ENCODE measurements around the gene CYB5D1. TPM values are rescaled to one million over a fixed set of nuclear protein-coding genes. Genes with fewer than 3 reads are reported as not detected.
A peak's percentile ranks its signal among the peaks of the same experiment; 100 is the strongest.

CYB5D1 gene
- total and polyA plus RNA-seq, 2 of the 8 experiments (the other 6 are each of a cell fraction or from before 2014, with no cell fraction given): 11.0 to 18.0 TPM

DNA sequence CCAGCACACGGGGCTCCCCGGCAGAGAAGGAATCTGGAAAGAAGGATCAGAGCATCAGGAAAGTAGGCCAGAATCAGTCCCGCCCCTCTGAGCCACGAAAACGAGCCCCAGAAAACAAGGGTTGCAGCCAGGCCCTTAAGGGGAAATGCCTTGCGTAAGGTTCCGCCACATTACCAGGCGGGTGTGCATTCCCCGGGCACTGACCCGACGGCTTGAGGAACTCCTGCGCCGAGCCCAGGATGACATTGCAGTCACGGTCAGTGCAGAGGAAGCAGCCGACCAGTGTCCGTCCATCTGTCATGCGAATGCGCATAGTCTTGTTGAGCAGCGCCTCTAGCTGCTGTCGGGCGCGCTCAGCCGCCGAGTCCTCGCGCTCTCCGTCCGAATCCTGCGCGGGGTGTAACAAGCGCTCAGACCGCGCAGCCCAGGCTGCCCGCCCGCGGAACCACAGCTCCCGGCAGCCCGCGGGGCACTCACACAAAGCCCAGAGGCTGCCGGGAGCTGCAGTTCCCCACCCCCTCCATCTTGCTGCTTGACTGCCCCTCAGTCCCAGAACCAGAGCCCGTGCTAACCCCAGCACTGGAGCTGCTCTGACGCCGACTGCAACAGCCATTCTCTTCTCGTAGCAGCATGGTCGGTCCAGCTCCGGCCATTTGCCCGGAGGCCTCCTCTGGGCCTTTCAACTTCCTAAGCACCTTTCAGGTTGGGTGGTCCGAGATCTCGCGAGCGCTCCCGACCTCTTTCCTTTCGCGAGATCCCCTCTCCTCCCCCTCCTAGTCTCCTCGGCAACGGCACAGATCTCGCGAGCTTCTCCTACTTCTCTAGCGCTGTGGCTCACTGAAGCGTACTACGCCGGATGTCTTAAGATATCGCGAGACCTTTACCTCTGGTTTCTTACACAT, 741 bp upstream of the CYB5D1 start, which contains the start of gene NAA38 (continued):
- TF ChIP-seq SAP30 (IDR thresholded peaks at IDR 0.05; ENCODE audit: insufficient read depth, insufficient replicate concordance, low read length): peak; percentile 30
- TF ChIP-seq RNF2 (IDR thresholded peaks at IDR 0.05; ENCODE audit: borderline replicate concordance, low read depth, low read length, missing control alignments, poor library complexity, severe bottlenecking): no peak
- TF ChIP-seq, protein P1, sequence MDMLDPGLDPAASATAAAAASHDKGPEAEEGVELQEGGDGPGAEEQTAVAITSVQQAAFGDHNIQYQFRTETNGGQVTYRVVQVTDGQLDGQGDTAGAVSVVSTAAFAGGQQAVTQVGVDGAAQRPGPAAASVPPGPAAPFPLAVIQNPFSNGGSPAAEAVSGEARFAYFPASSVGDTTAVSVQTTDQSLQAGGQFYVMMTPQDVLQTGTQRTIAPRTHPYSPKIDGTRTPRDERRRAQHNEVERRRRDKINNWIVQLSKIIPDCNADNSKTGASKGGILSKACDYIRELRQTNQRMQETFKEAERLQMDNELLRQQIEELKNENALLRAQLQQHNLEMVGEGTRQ (IDR thresholded peaks at IDR 0.05; ENCODE audit: low read length): no peak
- peak; percentile 45 for TF ChIP-seq TAF7 (optimal IDR thresholded peaks at IDR 0.05; ENCODE audit: borderline replicate concordance, low read depth, low read length)
- no peak for TF ChIP-seq MAFK (IDR thresholded peaks at IDR 0.05; ENCODE audit: low read depth, low read length)
- no peak for TF ChIP-seq EGR1 (IDR thresholded peaks at IDR 0.05; ENCODE audit: borderline replicate concordance, low read depth, low read length)
- TF ChIP-seq SIX5 (IDR thresholded peaks at IDR 0.05; ENCODE audit: low read depth, low read length): peak; percentile 86
- no peak for TF ChIP-seq GTF2F1 (IDR thresholded peaks at IDR 0.05; ENCODE audit: borderline replicate concordance, low read depth, low read length)
- TF ChIP-seq KDM4A (IDR thresholded peaks at IDR 0.05; ENCODE audit: low read depth, low read length, severe bottlenecking): peak; percentile 99
- peak; percentile 66 for TF ChIP-seq PHF8 (conservative IDR thresholded peaks at IDR 0.05; ENCODE audit: low read depth, low read length)
- TF ChIP-seq, protein P2, sequence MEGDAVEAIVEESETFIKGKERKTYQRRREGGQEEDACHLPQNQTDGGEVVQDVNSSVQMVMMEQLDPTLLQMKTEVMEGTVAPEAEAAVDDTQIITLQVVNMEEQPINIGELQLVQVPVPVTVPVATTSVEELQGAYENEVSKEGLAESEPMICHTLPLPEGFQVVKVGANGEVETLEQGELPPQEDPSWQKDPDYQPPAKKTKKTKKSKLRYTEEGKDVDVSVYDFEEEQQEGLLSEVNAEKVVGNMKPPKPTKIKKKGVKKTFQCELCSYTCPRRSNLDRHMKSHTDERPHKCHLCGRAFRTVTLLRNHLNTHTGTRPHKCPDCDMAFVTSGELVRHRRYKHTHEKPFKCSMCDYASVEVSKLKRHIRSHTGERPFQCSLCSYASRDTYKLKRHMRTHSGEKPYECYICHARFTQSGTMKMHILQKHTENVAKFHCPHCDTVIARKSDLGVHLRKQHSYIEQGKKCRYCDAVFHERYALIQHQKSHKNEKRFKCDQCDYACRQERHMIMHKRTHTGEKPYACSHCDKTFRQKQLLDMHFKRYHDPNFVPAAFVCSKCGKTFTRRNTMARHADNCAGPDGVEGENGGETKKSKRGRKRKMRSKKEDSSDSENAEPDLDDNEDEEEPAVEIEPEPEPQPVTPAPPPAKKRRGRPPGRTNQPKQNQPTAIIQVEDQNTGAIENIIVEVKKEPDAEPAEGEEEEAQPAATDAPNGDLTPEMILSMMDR (IDR thresholded peaks at IDR 0.05; ENCODE audit: control extremely low read depth in 1 of 3, insufficient read depth in 1 of 3, low read depth in 1 of 3, low read length in 3 of 3): peak; percentile 31 to 54 (median 45); a peak in 3 of 4 replicates
- TF ChIP-seq GABPA (IDR thresholded peaks at IDR 0.05; ENCODE audit: borderline replicate concordance, insufficient read depth, low read length): no peak
- TF ChIP-seq ASH2L (IDR thresholded peaks at IDR 0.05; ENCODE audit: low read length): no peak
- no peak for TF ChIP-seq HDAC6 (IDR thresholded peaks at IDR 0.05; ENCODE audit: low read depth, low read length)
- no peak for TF ChIP-seq TEAD4 (IDR thresholded peaks at IDR 0.05; ENCODE audit: low read depth, low read length)
- peak; percentile 98 for TF ChIP-seq BRCA1 (IDR thresholded peaks at IDR 0.05; ENCODE audit: low read depth, low read length)
- peak; percentile 47; the same call in 1 of the 2 replicates for TF ChIP-seq SP1 (IDR thresholded peaks at IDR 0.05; ENCODE audit: low read depth, low read length)
- peak; percentile 50; the same call in 1 of the 2 replicates for TF ChIP-seq BACH1 (IDR thresholded peaks at IDR 0.05; ENCODE audit: low read length)
- no peak; a peak in 1 of 3 replicates for TF ChIP-seq POLR2A (IDR thresholded peaks at IDR 0.05; ENCODE audit: control extremely low read depth in 1 of 2, low read depth in 2 of 2, low read length in 2 of 2)
- no peak for TF ChIP-seq JUN (IDR thresholded peaks at IDR 0.05; ENCODE audit: low read depth, low read length)

All from H1 (cell line).